ENCODE results near the gene HDC.

HDC gene, protein sequence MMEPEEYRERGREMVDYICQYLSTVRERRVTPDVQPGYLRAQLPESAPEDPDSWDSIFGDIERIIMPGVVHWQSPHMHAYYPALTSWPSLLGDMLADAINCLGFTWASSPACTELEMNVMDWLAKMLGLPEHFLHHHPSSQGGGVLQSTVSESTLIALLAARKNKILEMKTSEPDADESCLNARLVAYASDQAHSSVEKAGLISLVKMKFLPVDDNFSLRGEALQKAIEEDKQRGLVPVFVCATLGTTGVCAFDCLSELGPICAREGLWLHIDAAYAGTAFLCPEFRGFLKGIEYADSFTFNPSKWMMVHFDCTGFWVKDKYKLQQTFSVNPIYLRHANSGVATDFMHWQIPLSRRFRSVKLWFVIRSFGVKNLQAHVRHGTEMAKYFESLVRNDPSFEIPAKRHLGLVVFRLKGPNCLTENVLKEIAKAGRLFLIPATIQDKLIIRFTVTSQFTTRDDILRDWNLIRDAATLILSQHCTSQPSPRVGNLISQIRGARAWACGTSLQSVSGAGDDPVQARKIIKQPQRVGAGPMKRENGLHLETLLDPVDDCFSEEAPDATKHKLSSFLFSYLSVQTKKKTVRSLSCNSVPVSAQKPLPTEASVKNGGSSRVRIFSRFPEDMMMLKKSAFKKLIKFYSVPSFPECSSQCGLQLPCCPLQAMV

DNA sequence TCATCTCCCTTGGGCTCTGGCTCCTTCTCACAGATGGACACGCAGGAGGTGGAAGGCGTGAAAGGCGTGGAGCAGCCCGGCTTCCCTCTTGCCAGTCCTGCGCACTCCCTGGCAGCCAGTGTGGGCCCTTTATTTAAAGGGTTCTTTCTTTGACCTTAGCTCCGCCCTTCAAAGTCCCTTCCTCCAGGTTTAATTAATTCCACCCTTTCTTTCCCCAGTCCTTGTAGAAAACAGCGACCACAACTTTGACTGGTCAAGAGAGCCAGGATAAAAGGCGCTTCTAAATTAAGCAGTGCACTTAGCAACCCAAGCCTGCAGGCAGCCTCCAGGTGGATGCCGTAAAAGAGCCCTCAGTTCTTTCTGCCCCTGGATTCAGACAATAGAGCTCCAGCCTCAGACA, at the start of gene HDC:
TSS of gene HDC (minus strand) at position 107 of the 400 bp plus-strand sequence. CDS start at position 4, 103 bp downstream.
- DNase-seq: no peak

DNA sequence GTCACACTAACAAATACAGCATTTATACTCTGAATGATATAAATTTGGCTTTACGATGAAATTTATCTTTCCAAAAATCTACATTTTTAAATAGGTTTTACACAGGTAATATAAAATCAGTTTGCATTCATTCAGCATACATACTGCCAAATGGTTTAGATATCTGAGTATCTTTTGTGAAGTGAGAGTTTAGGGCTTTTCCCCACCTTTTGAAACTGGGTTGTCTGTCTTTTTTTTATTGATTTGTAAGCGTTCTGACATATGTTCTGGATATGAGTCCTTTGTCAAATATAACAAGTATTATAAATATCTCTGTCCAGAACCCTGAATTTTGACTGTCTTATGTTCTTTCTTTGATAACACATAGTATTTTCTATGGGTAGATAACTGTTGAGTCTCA, 47.1 kb upstream of the HDC start:
- DNase-seq: no peak

DNA sequence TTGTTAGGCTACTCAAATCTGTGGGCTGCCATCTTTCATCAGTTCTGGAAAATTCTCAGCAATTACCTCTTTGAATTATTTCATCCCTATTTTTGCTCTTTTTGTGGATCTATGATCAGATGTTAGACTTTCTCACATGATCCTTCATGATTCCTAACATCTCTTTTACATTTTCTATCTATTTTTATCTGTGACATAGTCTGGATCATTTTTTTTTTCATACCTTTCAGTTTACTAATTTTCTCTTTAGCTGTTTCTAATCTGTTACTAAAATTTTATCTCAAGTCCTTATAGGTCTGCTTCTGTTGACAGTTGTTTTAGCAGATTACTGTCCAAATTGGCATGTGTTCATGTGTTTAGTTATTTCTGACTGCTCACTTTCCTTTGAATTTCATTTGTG, 42.3 kb upstream of the HDC start:
- DNase-seq: no peak

DNA sequence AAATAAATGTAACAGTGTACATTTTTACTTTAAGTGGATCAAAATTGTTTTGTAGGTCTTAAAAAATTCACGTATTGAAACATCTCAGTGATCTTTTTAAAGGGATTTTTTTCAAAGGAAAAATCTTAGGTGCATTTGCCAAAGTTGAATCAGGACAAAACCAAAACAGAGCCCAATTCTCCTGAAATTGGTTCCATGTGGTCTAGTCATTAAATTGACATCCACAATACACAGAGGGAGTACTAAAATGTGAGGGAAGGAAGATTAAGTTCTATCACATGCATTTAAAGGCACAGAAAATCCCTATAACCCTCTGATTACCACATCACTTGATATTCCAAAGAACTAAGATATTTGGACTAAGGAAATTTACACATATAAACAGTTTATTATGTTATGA, 39.3 kb upstream of the HDC start:
- DNase-seq: no peak

DNA sequence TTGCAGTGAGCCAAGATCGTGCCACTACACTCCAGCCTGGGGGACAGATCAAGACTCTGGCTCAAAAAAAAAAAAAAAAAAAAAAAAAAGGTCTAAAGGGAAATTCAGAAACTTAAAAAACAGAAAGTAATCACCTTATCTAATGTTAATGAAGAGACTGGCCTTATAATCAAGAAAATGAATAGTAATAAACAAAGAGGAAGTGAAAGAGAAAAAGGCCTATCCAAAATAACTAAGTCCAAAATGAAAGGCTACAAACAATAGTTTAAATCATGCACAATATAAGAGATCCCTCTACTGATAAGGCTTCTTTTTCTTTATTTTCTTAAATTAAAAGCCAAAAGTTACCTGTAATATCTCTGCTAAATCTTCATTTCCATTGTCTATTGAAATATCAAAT, 37.1 kb upstream of the HDC start:
- DNase-seq: no peak

DNA sequence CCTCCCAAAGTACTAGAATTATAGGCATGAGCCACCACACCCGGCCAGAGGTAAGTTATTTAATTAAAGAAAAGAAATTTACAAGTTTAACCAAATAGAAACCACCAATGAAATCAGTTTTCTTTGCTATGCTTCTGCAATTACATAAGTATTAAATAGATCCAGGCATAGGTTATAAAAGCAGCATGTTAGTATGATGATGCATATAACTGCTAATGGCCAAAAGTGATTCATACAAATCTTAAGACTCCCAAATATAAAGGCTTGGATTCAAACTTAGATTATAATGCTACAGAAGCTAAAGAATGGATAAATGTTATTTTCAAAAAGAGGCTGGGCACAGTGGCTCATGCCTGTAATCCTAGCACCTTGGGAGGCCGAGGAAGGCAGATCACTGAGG, 32.8 kb upstream of the HDC start:
- DNase-seq: no peak

DNA sequence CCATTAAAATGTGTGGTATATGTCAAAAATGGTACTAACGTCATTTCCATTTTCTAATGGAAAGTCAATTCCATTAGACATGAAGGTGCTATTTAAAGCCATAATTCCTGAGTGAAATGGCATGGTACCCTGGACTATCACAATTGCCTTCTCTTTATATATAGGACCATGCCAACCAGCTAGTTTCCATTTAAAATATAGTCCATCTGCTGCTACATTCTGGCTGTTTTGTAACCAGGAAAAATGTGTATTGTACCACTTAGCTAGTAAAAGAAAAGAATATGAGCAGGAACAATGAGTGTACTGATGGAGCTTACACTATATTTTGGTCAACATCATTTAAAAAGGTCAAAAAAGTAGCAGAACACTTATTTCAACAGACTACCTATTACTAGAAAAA, 30.4 kb upstream of the HDC start:
- DNase-seq: no peak

DNA sequence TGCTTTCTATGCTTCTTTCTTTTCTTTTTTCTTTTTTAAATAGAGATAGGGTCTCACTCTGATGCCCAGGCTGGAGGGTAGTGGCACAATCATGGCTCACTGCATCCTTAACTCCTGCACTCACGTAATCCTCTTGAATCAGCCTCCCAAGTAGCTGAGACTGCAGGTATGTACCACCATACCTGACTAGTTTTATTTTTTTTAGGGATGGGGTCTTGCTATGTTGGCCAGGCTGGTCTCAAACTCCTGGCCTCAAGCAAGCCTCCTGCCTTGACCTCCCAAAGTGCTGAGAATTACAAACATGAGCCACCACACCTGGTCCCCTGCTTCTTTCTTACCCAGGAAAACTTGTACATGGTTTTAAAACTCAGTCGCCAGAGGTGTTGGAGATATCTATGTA, 24.2 kb upstream of the HDC start:
- no peak for DNase-seq

DNA sequence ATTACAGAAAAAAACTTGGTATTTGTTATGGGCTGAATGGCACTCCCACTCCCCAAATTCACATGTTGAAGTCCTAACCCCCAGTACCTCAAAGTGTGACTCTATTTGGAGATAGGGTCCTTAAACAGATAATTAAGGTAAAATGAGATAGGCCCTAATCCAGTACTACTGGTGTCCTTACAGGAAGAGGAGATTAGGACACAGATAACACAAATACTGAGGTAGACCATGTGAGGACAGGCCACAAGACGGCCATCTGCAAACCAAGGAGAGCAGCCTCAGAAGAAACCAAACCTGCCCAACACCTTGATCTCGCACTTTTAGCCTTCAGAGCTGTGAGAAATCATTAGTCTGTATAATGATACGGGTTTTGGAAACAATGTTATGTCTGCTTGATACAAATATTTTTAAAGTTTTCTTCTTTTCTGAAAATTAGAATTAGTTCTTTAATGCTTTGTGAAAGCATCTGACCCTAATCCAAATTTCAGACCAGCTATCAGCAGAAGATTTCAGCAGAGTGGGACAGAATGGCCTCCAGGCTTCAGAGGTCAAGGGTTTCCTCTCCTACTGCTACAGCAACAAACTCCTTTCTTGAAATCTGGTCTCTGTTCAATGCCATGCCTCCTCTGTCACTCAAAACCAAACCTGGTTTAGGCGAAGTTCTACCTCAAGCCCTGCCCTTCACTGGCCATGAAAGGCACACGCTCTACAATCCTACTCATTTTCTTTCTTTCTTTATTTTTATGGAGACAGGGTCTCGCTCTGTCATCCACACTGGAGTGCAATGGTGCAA, 22.0 kb upstream of the HDC start:
- no peak for DNase-seq

DNA sequence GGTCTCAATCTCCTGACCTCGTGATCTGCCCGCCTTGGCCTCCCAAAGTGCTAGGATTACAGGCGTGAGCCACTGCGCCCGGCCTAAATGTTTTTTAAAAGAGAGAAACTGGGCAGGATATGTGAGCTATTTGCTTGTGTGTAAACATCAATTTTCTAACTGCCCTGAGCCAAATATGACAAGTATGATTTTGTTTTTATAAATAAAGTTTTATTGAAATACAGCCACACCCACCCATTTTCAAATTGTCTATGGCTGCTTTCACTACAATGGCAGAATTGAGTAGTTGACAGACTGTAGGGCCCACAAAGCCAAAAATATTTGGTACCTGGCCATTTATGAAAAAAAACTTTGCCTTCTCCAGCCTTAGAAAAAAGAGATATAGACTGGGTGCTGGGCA, 15.9 kb upstream of the HDC start:
- no peak for DNase-seq

DNA sequence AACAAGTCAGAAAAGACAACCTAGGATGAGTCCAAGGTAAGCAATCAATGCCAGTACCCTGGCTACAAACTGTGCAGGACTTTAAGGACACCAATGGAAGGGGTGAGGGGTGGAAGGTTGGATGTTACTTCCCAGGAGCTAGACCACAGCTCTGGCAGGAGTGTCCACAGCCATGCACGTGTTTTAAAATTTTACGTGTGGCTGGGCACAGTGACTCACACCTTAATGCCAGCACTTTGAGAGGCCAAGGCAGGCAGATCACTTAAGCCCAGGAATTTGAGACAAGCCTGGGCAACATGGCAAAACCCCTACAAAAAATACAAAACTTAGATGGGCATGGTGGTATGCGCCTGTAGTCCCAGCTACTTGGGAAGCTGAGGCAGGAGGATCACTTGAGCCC, 14.7 kb upstream of the HDC start:
- DNase-seq: no peak

DNA sequence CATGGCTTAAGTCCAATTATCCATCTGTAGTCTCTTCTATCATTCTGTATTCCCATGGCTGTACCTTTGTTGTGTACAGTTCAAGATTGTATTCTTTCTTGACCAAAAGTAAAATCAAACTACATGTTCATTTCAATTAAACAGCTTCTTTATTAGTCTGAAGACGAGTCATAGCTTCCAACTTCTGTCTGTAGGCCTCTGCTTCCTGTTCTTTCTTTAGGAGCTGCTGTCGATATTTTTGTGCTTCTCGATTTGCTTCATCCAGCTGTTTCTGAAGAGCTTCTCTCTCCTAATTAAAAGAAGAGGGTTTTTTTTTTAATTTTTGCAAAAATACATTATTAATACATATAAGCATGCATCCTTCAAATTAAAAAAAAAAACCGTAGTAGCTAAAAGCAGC, 13.0 kb upstream of the HDC start:
- DNase-seq: no peak

DNA sequence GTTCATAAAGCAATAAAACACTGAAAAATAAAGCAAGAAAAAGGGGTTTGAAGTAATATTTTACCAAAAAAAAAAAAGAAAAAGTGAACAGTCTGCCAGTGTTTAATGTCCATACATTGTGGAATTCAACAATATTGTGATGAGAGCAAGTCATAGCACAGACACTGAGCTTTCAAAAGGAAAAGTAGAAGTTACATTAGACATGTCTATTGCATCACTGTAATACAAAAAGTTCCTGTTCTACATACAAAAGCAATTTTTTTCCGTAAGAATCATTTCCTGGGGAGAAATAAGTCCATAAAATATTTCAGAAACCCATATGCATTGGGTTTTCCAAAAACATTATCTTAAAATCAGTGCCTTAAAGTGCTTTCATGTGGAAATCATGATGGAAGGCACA, 11.8 kb upstream of the HDC start:
- DNase-seq: no peak

DNA sequence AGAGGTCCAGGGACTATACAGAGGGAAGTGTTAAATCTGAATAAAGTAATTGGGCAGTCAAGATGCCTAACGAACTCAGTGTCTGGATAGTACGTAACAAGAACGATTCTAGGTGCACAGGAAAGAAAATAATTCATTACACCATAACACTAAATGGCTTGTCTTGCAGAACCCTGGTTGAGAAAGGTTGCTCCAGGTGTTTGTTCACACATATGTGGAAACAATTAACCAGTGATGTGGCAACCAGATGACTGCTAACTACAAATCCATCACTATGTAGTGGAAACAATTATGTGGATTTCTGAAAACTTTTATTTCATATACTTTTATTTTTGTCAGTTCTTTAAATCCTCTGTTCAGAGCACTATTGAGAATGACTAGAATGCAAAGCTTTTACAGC, 10.4 kb upstream of the HDC start:
- no peak for DNase-seq

DNA sequence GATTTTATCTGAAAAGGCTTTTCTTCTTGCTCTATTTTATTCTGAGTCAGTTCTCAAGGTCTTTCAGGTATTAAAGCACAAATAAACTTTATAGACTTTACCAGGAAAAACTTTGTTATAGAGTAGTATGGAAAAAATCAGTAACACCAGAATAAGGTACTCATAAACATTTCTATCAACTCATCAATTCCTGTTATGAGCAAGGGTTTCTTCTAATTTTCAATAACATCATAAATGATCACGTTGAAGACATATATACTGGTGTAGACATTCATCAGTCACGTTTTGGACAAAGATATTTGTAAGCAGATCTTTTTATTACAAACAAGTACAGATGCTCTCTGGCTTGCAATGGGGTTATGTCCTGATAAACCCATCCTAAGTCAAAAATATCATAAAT, 9.6 kb upstream of the HDC start:
- no peak for DNase-seq

DNA sequence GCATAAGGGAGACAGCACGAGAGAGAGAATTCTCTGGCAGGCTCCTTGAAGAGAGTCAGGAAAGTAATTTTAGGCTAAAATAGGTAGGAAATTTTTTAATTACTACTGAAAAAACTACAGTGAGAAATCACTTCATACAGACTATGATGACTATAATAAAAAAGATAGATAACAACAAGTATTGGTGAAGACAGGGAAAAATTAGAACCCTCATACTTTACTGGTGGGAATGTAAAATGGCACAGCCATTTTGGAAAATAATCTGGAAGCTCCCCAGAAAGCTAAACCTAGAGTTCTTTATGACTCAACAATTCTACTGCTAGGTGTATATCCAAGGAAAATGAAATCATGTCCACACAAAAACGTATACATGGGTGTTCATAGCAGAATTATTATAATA, 2.1 kb upstream of the HDC start:
- no peak for DNase-seq

DNA sequence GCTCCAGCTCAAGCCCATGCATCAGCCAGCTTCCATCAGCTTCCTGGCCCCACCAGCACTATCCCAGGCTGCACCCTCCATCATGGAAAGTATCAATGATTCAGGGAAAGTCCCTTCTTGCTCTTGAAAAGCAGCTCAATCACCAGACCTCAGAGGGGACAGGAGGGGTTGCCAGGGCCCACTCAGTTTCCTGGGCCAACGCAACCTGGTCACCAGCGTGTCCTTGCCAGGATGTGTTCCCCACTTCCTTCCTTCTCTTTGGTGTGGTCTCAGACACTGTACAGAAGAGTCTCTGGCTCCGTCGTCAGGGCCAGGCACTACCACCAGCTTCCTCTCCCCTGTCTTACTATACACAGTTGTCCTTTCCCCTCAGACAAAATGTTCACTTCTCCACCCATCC, 3.0 kb downstream of the HDC start:
- DNase-seq: no peak

DNA sequence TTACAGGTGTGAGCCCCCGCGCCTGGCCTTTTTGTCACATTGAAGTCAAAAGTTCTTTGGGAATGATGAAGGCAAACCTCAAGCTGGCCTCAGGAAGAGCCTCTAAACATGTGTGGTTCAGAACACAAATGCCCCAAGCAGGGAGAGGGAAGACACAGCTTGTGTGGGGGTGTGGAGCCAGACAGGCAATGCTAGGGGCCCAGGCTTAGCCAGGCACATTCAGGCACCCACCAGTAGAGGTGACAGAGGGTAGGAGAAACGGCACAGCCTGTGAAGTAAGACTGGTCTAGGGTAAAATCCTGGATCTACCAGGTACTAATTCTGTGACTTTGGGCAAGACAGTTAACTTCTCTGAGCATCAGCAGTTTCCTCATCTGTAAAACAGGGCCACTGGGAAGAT, 3.5 kb downstream of the HDC start:
- DNase-seq: no peak

DNA sequence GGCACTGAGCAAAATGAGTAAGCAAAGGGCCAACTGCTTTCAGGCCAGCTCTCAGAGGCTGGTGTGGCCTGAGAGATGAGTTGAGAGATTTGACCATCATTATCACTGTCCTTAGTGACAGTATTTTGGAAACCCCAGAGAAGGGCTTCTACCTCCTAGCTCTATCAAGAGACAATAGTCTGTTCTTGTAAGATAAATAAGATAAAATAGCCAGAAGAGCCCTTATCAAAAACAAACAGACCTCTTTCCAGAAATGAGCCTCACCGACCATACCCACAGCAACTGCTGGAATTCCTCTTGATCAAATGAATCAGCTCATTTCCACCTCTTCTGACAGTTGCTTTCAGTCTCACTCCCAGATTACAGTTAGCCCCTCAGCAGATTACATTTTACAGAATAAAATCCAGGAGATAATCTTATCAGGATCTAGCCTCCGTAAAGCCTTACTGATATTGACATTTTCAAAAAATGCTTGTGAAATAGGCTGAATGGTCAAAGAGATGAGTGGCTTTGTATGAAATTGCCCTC, 4.5 kb downstream of the HDC start:
- peak; percentile 5 for DNase-seq

DNA sequence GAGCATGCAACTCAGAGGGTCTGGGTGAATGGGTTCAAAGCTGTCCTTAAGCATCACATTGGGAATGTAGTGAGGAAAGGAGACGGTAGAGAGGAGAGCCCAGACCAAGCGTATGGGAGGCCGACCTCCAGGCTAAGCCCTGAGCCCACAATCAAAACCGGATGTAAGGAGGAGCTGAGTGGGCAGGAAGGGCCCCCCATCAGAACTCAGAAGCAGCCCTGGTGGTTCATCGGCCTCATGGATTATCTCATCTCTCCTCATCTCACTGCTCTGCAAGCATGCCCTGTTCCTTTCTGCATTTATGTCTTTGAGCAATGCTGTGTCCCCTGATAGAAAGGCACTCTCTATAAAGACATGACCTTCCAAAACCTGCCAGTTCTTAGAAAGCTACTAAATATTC, 6.2 kb downstream of the HDC start:
- no peak for DNase-seq

DNA sequence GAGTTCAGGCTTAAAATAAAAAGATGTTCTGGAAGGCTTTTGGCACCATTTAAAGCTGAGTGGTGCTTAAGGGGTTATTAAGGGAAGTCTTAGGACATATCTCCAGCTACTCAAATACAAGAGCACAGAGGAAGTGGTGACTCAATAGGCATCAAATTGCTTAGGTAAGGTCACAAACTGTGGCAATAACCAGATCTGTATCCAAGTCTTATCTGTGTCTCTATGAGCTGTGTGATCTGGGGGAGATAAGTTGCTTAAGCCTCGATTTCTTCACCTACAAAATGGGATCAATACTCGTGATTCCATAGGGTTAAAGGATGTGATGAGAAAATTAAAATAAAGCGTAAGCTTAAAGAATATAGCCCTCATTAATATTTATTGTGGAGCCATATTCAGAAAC, 7.6 kb downstream of the HDC start:
- no peak for DNase-seq

DNA sequence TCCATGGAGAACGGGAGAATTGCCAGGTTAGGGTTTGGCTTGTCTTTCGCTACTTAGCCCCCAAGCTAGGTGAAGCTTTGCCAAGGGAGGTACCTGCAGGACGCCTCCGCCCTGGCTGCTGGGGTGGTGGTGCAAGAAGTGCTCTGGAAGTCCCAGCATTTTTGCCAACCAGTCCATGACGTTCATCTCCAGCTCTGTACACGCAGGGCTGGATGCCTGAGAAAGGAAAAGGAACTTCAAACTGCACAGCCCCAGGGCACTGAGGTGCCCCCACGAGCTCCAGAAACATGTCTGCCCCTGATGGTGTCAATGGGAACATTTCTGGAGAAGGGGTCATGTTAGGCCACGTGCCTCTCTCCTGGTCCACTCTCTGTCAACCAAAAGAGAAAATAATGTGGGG, 8.2 kb downstream of the HDC start:
- DNase-seq: no peak

DNA sequence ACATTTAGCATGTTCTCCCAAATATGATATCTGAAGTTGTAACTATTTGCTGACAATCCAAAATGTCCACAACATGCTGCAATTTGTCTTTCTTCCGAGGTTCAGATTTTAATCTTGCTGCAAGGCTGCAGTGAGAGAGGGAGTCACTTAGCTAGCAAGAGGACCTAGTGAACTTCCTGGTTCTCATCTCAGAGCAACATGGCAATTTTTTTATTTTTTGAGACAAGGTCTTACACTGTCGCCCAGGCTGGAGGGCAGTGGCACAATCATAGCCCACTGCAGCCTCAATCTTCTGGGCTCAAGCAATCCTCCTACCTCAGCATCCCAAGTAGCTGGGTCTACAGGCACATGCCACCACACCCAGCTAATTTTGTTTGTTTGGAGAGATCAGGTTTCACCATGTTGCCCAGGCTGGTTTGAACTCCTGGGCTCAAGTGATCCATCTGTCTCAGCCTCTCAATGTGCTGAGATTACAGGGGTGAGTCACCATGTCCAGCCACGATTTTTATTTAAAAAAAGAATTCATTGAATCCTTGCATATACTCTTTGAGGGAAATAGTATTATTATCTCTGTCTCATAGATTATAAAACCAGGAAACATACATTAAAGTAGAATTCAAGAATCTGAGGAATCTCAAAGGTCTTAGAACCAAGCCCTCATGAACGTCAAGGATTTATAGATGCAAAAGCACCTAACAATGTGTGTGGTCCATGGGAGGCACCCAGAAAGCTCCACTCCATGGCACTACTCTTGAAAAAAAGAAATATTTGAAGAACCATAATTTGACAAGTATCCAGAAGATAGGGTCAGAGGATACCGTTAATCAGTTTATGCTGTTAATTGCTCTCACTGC, 9.1 kb downstream of the HDC start:
- DNase-seq: no peak

Measured in NCI-H2029 treated with DMSO at 0.1 percent for 48 hours (cell line).